ENCODE measurements around the gene MYO5C. TPM values are rescaled to one million over a fixed set of nuclear protein-coding genes. Genes with fewer than 3 reads are reported as not detected.

Gene MYO5C
- total RNA-seq, 4 donors from 2014 or later = 2.6 to 12.3 (median 10.2) TPM

- H3K4me1 ChIP-seq = no peaks in the 10 kb centered on the region
- H3K27ac ChIP-seq = no peak overlapping the region
- peaks cover 0 to 10% of the 10 kb centered on the region in 2 donors for H3K36me3 ChIP-seq
- TF ChIP-seq, protein P1, sequence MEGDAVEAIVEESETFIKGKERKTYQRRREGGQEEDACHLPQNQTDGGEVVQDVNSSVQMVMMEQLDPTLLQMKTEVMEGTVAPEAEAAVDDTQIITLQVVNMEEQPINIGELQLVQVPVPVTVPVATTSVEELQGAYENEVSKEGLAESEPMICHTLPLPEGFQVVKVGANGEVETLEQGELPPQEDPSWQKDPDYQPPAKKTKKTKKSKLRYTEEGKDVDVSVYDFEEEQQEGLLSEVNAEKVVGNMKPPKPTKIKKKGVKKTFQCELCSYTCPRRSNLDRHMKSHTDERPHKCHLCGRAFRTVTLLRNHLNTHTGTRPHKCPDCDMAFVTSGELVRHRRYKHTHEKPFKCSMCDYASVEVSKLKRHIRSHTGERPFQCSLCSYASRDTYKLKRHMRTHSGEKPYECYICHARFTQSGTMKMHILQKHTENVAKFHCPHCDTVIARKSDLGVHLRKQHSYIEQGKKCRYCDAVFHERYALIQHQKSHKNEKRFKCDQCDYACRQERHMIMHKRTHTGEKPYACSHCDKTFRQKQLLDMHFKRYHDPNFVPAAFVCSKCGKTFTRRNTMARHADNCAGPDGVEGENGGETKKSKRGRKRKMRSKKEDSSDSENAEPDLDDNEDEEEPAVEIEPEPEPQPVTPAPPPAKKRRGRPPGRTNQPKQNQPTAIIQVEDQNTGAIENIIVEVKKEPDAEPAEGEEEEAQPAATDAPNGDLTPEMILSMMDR (IDR thresholded peaks at IDR 0.05) = no peak
- TF ChIP-seq EP300 (IDR thresholded peaks at IDR 0.05) = no peak
- no peak for TF ChIP-seq POLR2AphosphoS5 (IDR thresholded peaks at IDR 0.05)
- TF ChIP-seq POLR2A (IDR thresholded peaks at IDR 0.05) = no peak
- no peaks in the 10 kb centered on the region for H3K9me3 ChIP-seq
- no peak overlapping the region for H3K4me3 ChIP-seq
- ATAC-seq = no peak
- WGBS, 2 donors (ENCODE audit: low coverage in 1 of 2) = 95% methylated on average over 4 of the region's 20 CpGs; no CpG with 5 or more reads in 1 of the 2 donors
- H3K27me3 ChIP-seq = no peaks in the 10 kb centered on the region
These were observed 90.9 kb downstream of the MYO5C start for GRCh38 chr15:52204657-52205056.

- Histone ChIP-seq H3K27ac (no peak overlapping the region), H3K4me1 (no peaks in the 10 kb centered on the region), H3K36me3 (peaks cover 0 to 10% of the 10 kb centered on the region in 2 donors), H3K27me3 (no peaks in the 10 kb centered on the region), H3K4me3 (no peak overlapping the region), H3K9me3 (no peaks in the 10 kb centered on the region)
- 69 to 100% methylated on average over 1 of the region's 1 CpG for WGBS, 2 donors (ENCODE audit: low coverage in 1 of 2)
- no peak for TF ChIP-seq POLR2AphosphoS5 (IDR thresholded peaks at IDR 0.05)
- TF ChIP-seq, protein P1 (IDR thresholded peaks at IDR 0.05) = no peak
- no peak for TF ChIP-seq POLR2A (IDR thresholded peaks at IDR 0.05)
- TF ChIP-seq EP300 (IDR thresholded peaks at IDR 0.05) = no peak
- ATAC-seq = no peak
These were observed 94.7 kb downstream of the MYO5C start for GRCh38 chr15:52200831-52201365.

GRCh38 chr15:52199271-52199670, 96.3 kb downstream of the MYO5C start:
- ATAC-seq = no peak
- WGBS, 2 donors (ENCODE audit: low coverage in 1 of 2) = 80 to 100% methylated on average over 2 of the region's 2 CpGs
- TF ChIP-seq POLR2AphosphoS5 (IDR thresholded peaks at IDR 0.05) (no peak), POLR2A (IDR thresholded peaks at IDR 0.05) (no peak), EP300 (IDR thresholded peaks at IDR 0.05) (no peak)
- TF ChIP-seq, protein P1 (IDR thresholded peaks at IDR 0.05) = no peak
- peaks cover 0 to 3% of the 10 kb centered on the region in 2 donors for H3K36me3 ChIP-seq
- no peak overlapping the region for H3K27ac ChIP-seq
- no peaks in the 10 kb centered on the region for H3K27me3 ChIP-seq
- no peaks in the 10 kb centered on the region for H3K9me3 ChIP-seq
- H3K4me1 ChIP-seq = no peaks in the 10 kb centered on the region
- H3K4me3 ChIP-seq = no peak overlapping the region

DNA sequence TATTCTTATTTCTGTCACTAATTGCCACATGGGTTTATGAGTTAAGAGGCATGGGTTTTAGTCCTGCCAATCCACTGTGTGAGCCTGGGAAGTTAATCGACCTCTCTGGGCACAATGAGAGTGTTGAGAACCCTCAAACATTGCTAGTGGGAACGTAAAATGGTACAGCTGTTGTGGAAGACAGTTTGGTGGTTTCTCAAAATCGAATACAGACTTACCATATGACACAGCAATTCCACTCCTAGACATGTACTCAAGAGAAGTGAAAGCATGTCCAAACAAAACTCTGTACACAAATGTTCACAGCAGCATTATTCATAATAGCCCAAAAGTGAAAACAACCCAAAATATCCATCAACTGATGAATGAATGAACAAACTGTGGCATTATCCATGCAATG, 98.7 kb downstream of the MYO5C start:
- 67% methylated on average over 3 of the region's 3 CpGs; no CpG with 5 or more reads in 1 of the 2 donors for WGBS, 2 donors (ENCODE audit: low coverage in 1 of 2)
- Histone ChIP-seq H3K4me3 (no peak overlapping the region), H3K4me1 (no peaks in the 10 kb centered on the region), H3K9me3 (no peaks in the 10 kb centered on the region), H3K27me3 (no peaks in the 10 kb centered on the region), H3K27ac (no peak overlapping the region), H3K36me3 (no peaks in the 10 kb centered on the region)
- TF ChIP-seq, protein P1 (IDR thresholded peaks at IDR 0.05) = no peak
- TF ChIP-seq EP300 (IDR thresholded peaks at IDR 0.05) = no peak
- TF ChIP-seq POLR2AphosphoS5 (IDR thresholded peaks at IDR 0.05) = no peak
- TF ChIP-seq POLR2A (IDR thresholded peaks at IDR 0.05) = no peak
- ATAC-seq = no peak

- TF ChIP-seq, protein P1 (IDR thresholded peaks at IDR 0.05) = no peak
- TF ChIP-seq POLR2A (IDR thresholded peaks at IDR 0.05) = no peak
- TF ChIP-seq POLR2AphosphoS5 (IDR thresholded peaks at IDR 0.05) = no peak
- TF ChIP-seq EP300 (IDR thresholded peaks at IDR 0.05) = no peak
- Histone ChIP-seq H3K27me3 (no peaks in the 10 kb centered on the region), H3K36me3 (no peaks in the 10 kb centered on the region), H3K9me3 (no peaks in the 10 kb centered on the region), H3K4me3 (no peak overlapping the region), H3K4me1 (no peaks in the 10 kb centered on the region), H3K27ac (no peak overlapping the region)
- no peak for ATAC-seq
- 67 to 73% methylated on average over 1 of the region's 1 CpG for WGBS, 2 donors (ENCODE audit: low coverage in 1 of 2)
These were observed 101.8 kb downstream of the MYO5C start for GRCh38 chr15:52193791-52194190.
